ENCODE measurements around the gene CHD6. TPM values are rescaled to one million over a fixed set of nuclear protein-coding genes. Genes with fewer than 3 reads are reported as not detected.

The CHD6 gene
- total and polyA plus RNA-seq, 2 experiments from 2014 or later = 12.6 to 24.9 TPM

GRCh38 chr20:41574802-41575389 is 43.3 kb downstream of the CHD6 start:
- in situ Hi-C loops (cut with MboI) = no loop called here
- Histone ChIP-seq H4K20me1 (ENCODE audit: insufficient read depth) (peaks cover 41% of the 10 kb centered on the region), H3K27ac (no peak overlapping the region)

GRCh38 chr20:41573955-41574354 is 44.2 kb downstream of the CHD6 start:
- H3K36me3 ChIP-seq (ENCODE audit: low read depth) = no peaks in the 10 kb centered on the region
- peaks cover 9% of the 10 kb centered on the region for H3K4me1 ChIP-seq (ENCODE audit: insufficient read depth)
- H3K79me2 ChIP-seq (ENCODE audit: insufficient read depth) = peaks cover 100% of the 10 kb centered on the region
- no peaks in the 10 kb centered on the region for H3K9me3 ChIP-seq (ENCODE audit: low read depth)
- H3F3A ChIP-seq (ENCODE audit: insufficient read depth) = no peaks in the 10 kb centered on the region
- H3K4me3 ChIP-seq = no peak overlapping the region
- TF ChIP-seq EZH2phosphoT487 (IDR thresholded peaks at IDR 0.05; ENCODE audit: insufficient read depth, low read depth) = no peak
- TF ChIP-seq EZH2 (IDR thresholded peaks at IDR 0.05; ENCODE audit: insufficient read depth, poor library complexity, severe bottlenecking) = no peak
- H4K20me1 ChIP-seq (ENCODE audit: insufficient read depth) = peaks cover 48% of the 10 kb centered on the region
- DNase-seq = no peak
- H3K9ac ChIP-seq = no peak overlapping the region
- in situ Hi-C loops (cut with MboI) = no loop called here
- H3K27ac ChIP-seq = no peak overlapping the region
- H3K27me3 ChIP-seq (replicated peaks; ENCODE audit: insufficient read depth) = no peaks in the 10 kb centered on the region
- H2AFZ ChIP-seq = no peak overlapping the region
- no peaks in the 10 kb centered on the region for H3K9me2 ChIP-seq (ENCODE audit: insufficient read depth)
- H3K4me2 ChIP-seq (ENCODE audit: unreplicated experiment) = no peak overlapping the region
- WGBS, 2 experiments (ENCODE audit: low coverage in 1 of 2, low lambda C conversion rate in 2 of 2, missing lambda C conversion rate in 2 of 2) = 97 to 100% methylated on average over 2 of the region's 2 CpGs

More at GRCh38 chr20:41574802-41575389, 43.3 kb downstream of the CHD6 start:
- H3K27me3 ChIP-seq (replicated peaks; ENCODE audit: insufficient read depth) = no peaks in the 10 kb centered on the region
- no peak overlapping the region for H2AFZ ChIP-seq
- DNase-seq = no peak
- TF ChIP-seq EZH2 (IDR thresholded peaks at IDR 0.05; ENCODE audit: insufficient read depth, poor library complexity, severe bottlenecking) (no peak), EZH2phosphoT487 (IDR thresholded peaks at IDR 0.05; ENCODE audit: insufficient read depth, low read depth) (no peak)
- WGBS, 2 experiments (ENCODE audit: low coverage in 1 of 2, low lambda C conversion rate in 2 of 2, missing lambda C conversion rate in 2 of 2) = 89 to 90% methylated on average over 7 of the region's 7 CpGs
- no peaks in the 10 kb centered on the region for H3K36me3 ChIP-seq (ENCODE audit: low read depth)
- H3K79me2 ChIP-seq (ENCODE audit: insufficient read depth) = peaks cover 100% of the 10 kb centered on the region
- H3F3A ChIP-seq (ENCODE audit: insufficient read depth) = no peaks in the 10 kb centered on the region
- H3K4me3 ChIP-seq = no peak overlapping the region
- H3K9ac ChIP-seq = no peak overlapping the region
- no peaks in the 10 kb centered on the region for H3K9me3 ChIP-seq (ENCODE audit: low read depth)
- no peak overlapping the region for H3K4me2 ChIP-seq (ENCODE audit: unreplicated experiment)
- peaks cover 9% of the 10 kb centered on the region for H3K4me1 ChIP-seq (ENCODE audit: insufficient read depth)
- no peaks in the 10 kb centered on the region for H3K9me2 ChIP-seq (ENCODE audit: insufficient read depth)

- H3K4me3 ChIP-seq = no peak overlapping the region
- no peaks in the 10 kb centered on the region for H3F3A ChIP-seq (ENCODE audit: insufficient read depth)
- no peaks in the 10 kb centered on the region for H3K9me2 ChIP-seq (ENCODE audit: insufficient read depth)
- H2AFZ ChIP-seq = no peak overlapping the region
- no peak for DNase-seq
- 39 to 51% methylated on average over 3 of the region's 3 CpGs for WGBS, 2 experiments (ENCODE audit: low coverage in 1 of 2, low lambda C conversion rate in 2 of 2, missing lambda C conversion rate in 2 of 2)
- no peaks in the 10 kb centered on the region for H3K27me3 ChIP-seq (replicated peaks; ENCODE audit: insufficient read depth)
- H3K4me1 ChIP-seq (ENCODE audit: insufficient read depth) = peaks cover 9% of the 10 kb centered on the region
- TF ChIP-seq EZH2 (IDR thresholded peaks at IDR 0.05; ENCODE audit: insufficient read depth, poor library complexity, severe bottlenecking) = no peak
- TF ChIP-seq EZH2phosphoT487 (IDR thresholded peaks at IDR 0.05; ENCODE audit: insufficient read depth, low read depth) = no peak
- H3K27ac ChIP-seq = no peak overlapping the region
- H3K9me3 ChIP-seq (ENCODE audit: low read depth) = no peaks in the 10 kb centered on the region
- in situ Hi-C loops (cut with MboI) = no loop called here
- H4K20me1 ChIP-seq (ENCODE audit: insufficient read depth) = peaks cover 43% of the 10 kb centered on the region
- no peak overlapping the region for H3K9ac ChIP-seq
- H3K36me3 ChIP-seq (ENCODE audit: low read depth) = no peaks in the 10 kb centered on the region
- peaks cover 100% of the 10 kb centered on the region for H3K79me2 ChIP-seq (ENCODE audit: insufficient read depth)
- no peak overlapping the region for H3K4me2 ChIP-seq (ENCODE audit: unreplicated experiment)
Measured at GRCh38 chr20:41572010-41572572, 46.1 kb downstream of the CHD6 start.

DNA sequence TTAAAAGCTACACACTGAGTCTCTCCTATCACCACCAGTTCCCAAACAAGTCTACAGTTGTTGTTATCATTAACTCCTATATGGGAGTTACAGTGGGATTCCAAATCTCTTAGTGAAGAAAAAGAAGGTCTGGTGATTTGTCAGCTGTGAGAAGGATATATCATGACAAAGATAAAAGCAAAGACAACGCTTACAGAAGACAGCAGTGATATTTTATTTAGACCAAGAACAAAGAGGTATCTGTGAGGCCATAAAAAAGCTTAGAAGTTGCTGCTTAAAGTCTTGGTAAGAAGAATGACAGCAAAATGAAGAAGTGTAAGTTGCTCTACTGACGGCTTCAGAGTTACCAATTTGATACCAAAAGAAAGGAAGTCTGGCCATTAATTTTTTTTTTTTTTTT is 47.2 kb downstream of the CHD6 start:
- WGBS, 2 experiments (ENCODE audit: low coverage in 1 of 2, low lambda C conversion rate in 2 of 2, missing lambda C conversion rate in 2 of 2) = 54 to 57% methylated on average over 2 of the region's 2 CpGs
- Histone ChIP-seq H4K20me1 (ENCODE audit: insufficient read depth) (peaks cover 32% of the 10 kb centered on the region), H3K4me2 (ENCODE audit: unreplicated experiment) (no peak overlapping the region), H2AFZ (no peak overlapping the region), H3K27me3 (replicated peaks; ENCODE audit: insufficient read depth) (no peaks in the 10 kb centered on the region), H3K9me3 (ENCODE audit: low read depth) (no peaks in the 10 kb centered on the region), H3K4me3 (no peak overlapping the region), H3K4me1 (ENCODE audit: insufficient read depth) (peaks cover 7% of the 10 kb centered on the region), H3F3A (ENCODE audit: insufficient read depth) (no peaks in the 10 kb centered on the region), H3K9ac (no peak overlapping the region), H3K36me3 (ENCODE audit: low read depth) (no peaks in the 10 kb centered on the region), H3K9me2 (ENCODE audit: insufficient read depth) (no peaks in the 10 kb centered on the region), H3K79me2 (ENCODE audit: insufficient read depth) (peaks cover 100% of the 10 kb centered on the region), H3K27ac (no peak overlapping the region)
- TF ChIP-seq EZH2 (IDR thresholded peaks at IDR 0.05; ENCODE audit: insufficient read depth, poor library complexity, severe bottlenecking) = no peak
- TF ChIP-seq EZH2phosphoT487 (IDR thresholded peaks at IDR 0.05; ENCODE audit: insufficient read depth, low read depth) = no peak
- in situ Hi-C loops (cut with MboI) = no loop called here
- no peak for DNase-seq
